Gastroesophageal sphincter (tissue), 4 donors: ENCODE results near the gene NAT9. TPM values are rescaled to one million over a fixed set of nuclear protein-coding genes. Genes with fewer than 3 reads are reported as not detected.
A peak's percentile ranks its signal among the peaks of the same experiment; 100 is the strongest.

Experiments used
- ATAC-seq: fragments of 150-250 bp; one replicate; pipeline ENCODE4 v1.9.1; 2016; ENCODE audit warnings: mild to moderate bottlenecking, moderate library complexity
- H3K27ac ChIP-seq, 4 donors: fragments of 200-600 bp; sonication (generic) in 3 of 4; 1 replicate in 3 of 4; 2 replicates in 1 of 4; pipeline ENCODE4 v1.5.1; 2016 to 2019
- H3K27me3 ChIP-seq: fragments of 200-600 bp; sonication (generic); one replicate; pipeline ENCODE4 v1.5.1; 2019
- H3K36me3 ChIP-seq, 2 donors: fragments of 200-600 bp; sonication (generic); one replicate each; pipeline ENCODE4 v1.5.1; 2019; ENCODE audit warnings: control low read depth in 1 of 2
- H3K4me1 ChIP-seq, 3 donors: fragments of 200-600 bp; sonication (generic); 1 replicate in 2 of 3; 2 replicates in 1 of 3; pipeline ENCODE4 v1.5.1; 2016 to 2019; ENCODE audit warnings: control low read depth in 2 of 3
- H3K4me3 ChIP-seq, 2 donors: fragments of 200-600 bp; sonication (generic); one replicate each; pipeline ENCODE4 v1.5.1; 2019; ENCODE audit warnings: mild to moderate bottlenecking in 1 of 2, moderate library complexity in 1 of 2
- H3K9me3 ChIP-seq, 3 donors: fragments of 200-600 bp; sonication (generic); one replicate each; pipeline ENCODE4 v1.5.1; 2017 to 2019; ENCODE audit warnings: control low read depth in 2 of 3
- EP300 ChIP-seq: sonication (generic); formaldehyde crosslinking; IDR thresholded peaks from one replicate; pipeline ENCODE4 v1.6.1; 2017; ENCODE audit warnings: antibody characterized with exemption, mild to moderate bottlenecking
- POLR2A ChIP-seq, 2 donors: fragments of 450-650 bp; IDR thresholded peaks; one replicate each; pipeline ENCODE4 v1.6.1; 2017; ENCODE audit warnings: antibody characterized with exemption in 2 of 2, mild to moderate bottlenecking in 2 of 2, moderate library complexity in 1 of 2
- POLR2AphosphoS5 ChIP-seq: sonication (generic); formaldehyde crosslinking; IDR thresholded peaks from one replicate; pipeline ENCODE4 v1.6.1; 2017; ENCODE audit warnings: antibody characterized with exemption
- WGBS, 2 donors: methylation state at CpG; one replicate each; pipeline ENCODE4 v1.1.5; 2018; ENCODE audit warnings: low coverage in 1 of 2; 5-methylcytosine and 5-hydroxymethylcytosine counted together
- total RNA-seq, 4 donors: library from RNA; depleted of rRNA; stranded (reverse); fragments of >200 nt; gene quantifications; one replicate each; pipeline ENCODE4 v1.1.0, GENCODE V29; 2016
- TF ChIP-seq, protein P1 (sequence below), 4 experiments: fragments of 200-600 bp in 2 of 4; fragments of 450-650 bp in 2 of 4; sonication (generic) in 1 of 4; IDR thresholded peaks; one replicate each; pipeline ENCODE4 v1.5.1; 2017 to 2019; ENCODE audit warnings: antibody characterized with exemption in 4 of 4, mild to moderate bottlenecking in 2 of 4, moderate library complexity in 2 of 4

Gene NAT9
- total RNA-seq, 4 donors from 2014 or later = 21.7 to 34.7 (median 26.3) TPM

- no peak for TF ChIP-seq POLR2AphosphoS5
- TF ChIP-seq, protein P1, sequence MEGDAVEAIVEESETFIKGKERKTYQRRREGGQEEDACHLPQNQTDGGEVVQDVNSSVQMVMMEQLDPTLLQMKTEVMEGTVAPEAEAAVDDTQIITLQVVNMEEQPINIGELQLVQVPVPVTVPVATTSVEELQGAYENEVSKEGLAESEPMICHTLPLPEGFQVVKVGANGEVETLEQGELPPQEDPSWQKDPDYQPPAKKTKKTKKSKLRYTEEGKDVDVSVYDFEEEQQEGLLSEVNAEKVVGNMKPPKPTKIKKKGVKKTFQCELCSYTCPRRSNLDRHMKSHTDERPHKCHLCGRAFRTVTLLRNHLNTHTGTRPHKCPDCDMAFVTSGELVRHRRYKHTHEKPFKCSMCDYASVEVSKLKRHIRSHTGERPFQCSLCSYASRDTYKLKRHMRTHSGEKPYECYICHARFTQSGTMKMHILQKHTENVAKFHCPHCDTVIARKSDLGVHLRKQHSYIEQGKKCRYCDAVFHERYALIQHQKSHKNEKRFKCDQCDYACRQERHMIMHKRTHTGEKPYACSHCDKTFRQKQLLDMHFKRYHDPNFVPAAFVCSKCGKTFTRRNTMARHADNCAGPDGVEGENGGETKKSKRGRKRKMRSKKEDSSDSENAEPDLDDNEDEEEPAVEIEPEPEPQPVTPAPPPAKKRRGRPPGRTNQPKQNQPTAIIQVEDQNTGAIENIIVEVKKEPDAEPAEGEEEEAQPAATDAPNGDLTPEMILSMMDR (IDR thresholded peaks at IDR 0.05) = no peak
- TF ChIP-seq POLR2A (IDR thresholded peaks at IDR 0.05) = no peak
- TF ChIP-seq EP300 = no peak
- H3K4me3 ChIP-seq = no peak overlapping the region
- peaks cover 0 to 3% of the 10 kb centered on the region in 2 donors for H3K36me3 ChIP-seq
- WGBS, 2 donors = no CpG with 5 or more reads among the region's 10 CpGs
- H3K27me3 ChIP-seq = peaks cover 8% of the 10 kb centered on the region
- peaks cover 0 to 65% (median 24%) of the 10 kb centered on the region in 3 donors for H3K4me1 ChIP-seq
- peak overlapping the region in 2 of 4 donors; percentile 24 to 49 for H3K27ac ChIP-seq
- H3K9me3 ChIP-seq = no peaks in the 10 kb centered on the region
- ATAC-seq = no peak
These were observed 16.2 kb downstream of the NAT9 start for GRCh38 chr17:74759941-74760340.

DNA sequence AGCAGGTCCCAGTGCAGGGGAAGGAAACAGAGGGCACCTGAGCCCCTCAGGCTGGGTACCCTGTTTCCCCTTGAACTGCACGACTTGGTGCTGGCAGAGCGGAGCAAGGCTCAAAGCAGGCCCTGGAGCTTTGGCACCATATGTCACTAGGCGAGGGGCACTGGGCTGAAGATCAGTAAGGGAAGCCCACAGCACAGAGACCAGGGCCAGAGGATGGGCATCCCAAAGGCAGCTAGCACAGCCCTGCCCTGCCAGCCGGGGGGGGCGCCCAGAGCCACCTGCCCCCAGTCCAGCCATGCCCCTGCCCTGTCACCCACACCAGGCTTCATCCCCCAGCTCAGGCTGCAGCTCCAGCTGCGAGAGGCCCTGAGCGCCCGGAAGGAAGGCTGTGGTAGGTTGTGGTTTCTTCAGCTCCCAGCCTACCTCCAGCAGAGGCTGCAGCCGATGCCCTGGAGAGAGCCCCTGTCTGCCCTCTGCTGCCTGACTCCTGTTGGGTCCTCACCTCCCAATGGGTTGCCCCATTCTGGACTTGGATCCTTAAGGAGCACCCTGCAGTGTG, 16.8 kb downstream of the NAT9 start:
- TF ChIP-seq POLR2AphosphoS5 (no peak), POLR2A (IDR thresholded peaks at IDR 0.05) (no peak), EP300 (no peak)
- TF ChIP-seq, protein P1 (IDR thresholded peaks at IDR 0.05) = no peak
- peaks cover 0 to 65% (median 24%) of the 10 kb centered on the region in 3 donors for H3K4me1 ChIP-seq
- peaks cover 0 to 3% of the 10 kb centered on the region in 2 donors for H3K36me3 ChIP-seq
- H3K27ac ChIP-seq = peak overlapping the region in 1 of 4 donors; percentile 56
- peaks cover 8% of the 10 kb centered on the region for H3K27me3 ChIP-seq
- ATAC-seq = no peak
- no CpG with 5 or more reads among the region's 9 CpGs for WGBS, 2 donors
- H3K9me3 ChIP-seq = no peaks in the 10 kb centered on the region
- H3K4me3 ChIP-seq = no peak overlapping the region

- Histone ChIP-seq H3K4me1 (peaks cover 0 to 61% (median 24%) of the 10 kb centered on the region in 3 donors), H3K27ac (peak overlapping the region in 1 of 4 donors; percentile 56), H3K9me3 (no peaks in the 10 kb centered on the region), H3K4me3 (no peak overlapping the region), H3K27me3 (peaks cover 6% of the 10 kb centered on the region), H3K36me3 (peaks cover 0 to 3% of the 10 kb centered on the region in 2 donors)
- TF ChIP-seq, protein P1 (IDR thresholded peaks at IDR 0.05) = no peak
- TF ChIP-seq POLR2A (IDR thresholded peaks at IDR 0.05) (no peak), EP300 (no peak), POLR2AphosphoS5 (no peak)
- no CpG with 5 or more reads among the region's 2 CpGs for WGBS, 2 donors
- no peak for ATAC-seq
These were observed 17.3 kb downstream of the NAT9 start for GRCh38 chr17:74758848-74759168.

DNA sequence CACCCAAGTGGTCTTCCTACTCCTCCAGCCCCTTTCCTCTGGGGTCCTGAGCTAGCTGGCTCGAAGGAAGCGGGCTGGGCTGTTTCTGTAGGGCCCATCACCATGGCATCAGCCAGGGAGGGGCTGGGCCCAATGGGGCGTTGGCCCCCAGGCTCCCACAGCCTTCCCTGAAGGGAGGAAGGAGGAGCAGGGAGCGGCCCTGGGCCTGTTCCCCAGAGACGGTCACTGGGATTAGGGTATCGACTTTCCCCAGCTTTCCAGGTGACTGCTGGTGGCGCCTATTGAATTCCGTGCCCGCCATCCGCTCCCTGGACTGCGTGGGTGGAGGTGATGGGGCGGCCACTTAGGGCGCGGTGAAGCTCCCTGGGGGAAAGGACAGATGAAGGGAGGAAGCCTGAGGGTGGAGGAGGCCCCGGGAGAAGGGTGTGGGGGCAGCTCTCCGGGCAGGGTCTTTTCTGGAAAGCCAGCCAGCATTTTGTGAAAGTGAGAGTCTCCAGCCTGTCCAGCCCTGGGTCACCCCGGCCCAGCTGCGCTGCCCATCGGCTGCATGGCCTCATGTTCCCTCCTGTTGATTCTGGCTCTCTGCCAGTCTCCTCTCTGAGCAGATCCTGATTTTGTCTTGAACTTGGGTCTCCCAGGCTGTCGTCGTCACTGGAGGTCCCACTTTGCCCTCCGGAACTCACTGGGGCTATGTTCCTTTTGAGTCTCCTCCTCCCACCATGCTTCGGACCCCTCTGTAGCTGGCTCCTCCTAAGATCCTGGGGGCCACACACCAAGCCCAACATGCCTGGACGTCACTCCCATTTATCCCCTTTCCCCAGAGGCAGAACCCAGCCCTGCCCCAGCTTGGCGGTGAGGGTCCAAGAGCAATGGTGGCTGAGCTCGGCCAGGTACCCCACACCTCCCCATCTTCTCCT, 18.0 kb downstream of the NAT9 start:
- Histone ChIP-seq H3K4me3 (no peak overlapping the region), H3K27me3 (peaks cover 4% of the 10 kb centered on the region), H3K27ac (peak overlapping the region in 2 of 4 donors; percentile 22 to 56), H3K4me1 (peaks cover 0 to 55% (median 24%) of the 10 kb centered on the region in 3 donors), H3K9me3 (no peaks in the 10 kb centered on the region), H3K36me3 (peaks cover 0 to 3% of the 10 kb centered on the region in 2 donors)
- TF ChIP-seq, protein P1 (IDR thresholded peaks at IDR 0.05) = no peak
- TF ChIP-seq EP300 = no peak
- no peak for TF ChIP-seq POLR2A (IDR thresholded peaks at IDR 0.05)
- no peak for TF ChIP-seq POLR2AphosphoS5
- ATAC-seq = peak; percentile 37
- WGBS, 2 donors = 20 to 46% methylated on average over 3 to 8 of the region's 26 CpGs
